ENCODE data around the gene COL6A1.

- no peak for TF ChIP-seq POLR2AphosphoS2 (conservative IDR thresholded peaks at IDR 0.05; ENCODE audit: low read length)
- TF ChIP-seq MAFK (IDR thresholded peaks at IDR 0.05; ENCODE audit: partially characterized antibody), result no peak
- no peak for TF ChIP-seq CHD2 (IDR thresholded peaks at IDR 0.05; ENCODE audit: low read length, partially characterized antibody)
- TF ChIP-seq E2F6 (IDR thresholded peaks at IDR 0.05; ENCODE audit: borderline replicate concordance, low read depth), result no peak
- TF ChIP-seq RFX5 (IDR thresholded peaks at IDR 0.05), result no peak
- TF ChIP-seq JUNB (IDR thresholded peaks at IDR 0.05), result no peak
- TF ChIP-seq, protein P1, sequence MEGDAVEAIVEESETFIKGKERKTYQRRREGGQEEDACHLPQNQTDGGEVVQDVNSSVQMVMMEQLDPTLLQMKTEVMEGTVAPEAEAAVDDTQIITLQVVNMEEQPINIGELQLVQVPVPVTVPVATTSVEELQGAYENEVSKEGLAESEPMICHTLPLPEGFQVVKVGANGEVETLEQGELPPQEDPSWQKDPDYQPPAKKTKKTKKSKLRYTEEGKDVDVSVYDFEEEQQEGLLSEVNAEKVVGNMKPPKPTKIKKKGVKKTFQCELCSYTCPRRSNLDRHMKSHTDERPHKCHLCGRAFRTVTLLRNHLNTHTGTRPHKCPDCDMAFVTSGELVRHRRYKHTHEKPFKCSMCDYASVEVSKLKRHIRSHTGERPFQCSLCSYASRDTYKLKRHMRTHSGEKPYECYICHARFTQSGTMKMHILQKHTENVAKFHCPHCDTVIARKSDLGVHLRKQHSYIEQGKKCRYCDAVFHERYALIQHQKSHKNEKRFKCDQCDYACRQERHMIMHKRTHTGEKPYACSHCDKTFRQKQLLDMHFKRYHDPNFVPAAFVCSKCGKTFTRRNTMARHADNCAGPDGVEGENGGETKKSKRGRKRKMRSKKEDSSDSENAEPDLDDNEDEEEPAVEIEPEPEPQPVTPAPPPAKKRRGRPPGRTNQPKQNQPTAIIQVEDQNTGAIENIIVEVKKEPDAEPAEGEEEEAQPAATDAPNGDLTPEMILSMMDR (IDR thresholded peaks at IDR 0.05), result no peak
- TF ChIP-seq CBX2 (IDR thresholded peaks at IDR 0.05; ENCODE audit: borderline replicate concordance, low read depth), result no peak
- TF ChIP-seq EP300 (IDR thresholded peaks at IDR 0.05), result no peak
- no peak for TF ChIP-seq KDM1A (IDR thresholded peaks at IDR 0.05; ENCODE audit: low read depth)
- no peak for TF ChIP-seq REST (IDR thresholded peaks at IDR 0.05)
Measured at GRCh38 chr21:45938453-45938755, 43.2 kb upstream of the COL6A1 start.

Measured in A549 (cell line).